ENCODE measurements around the gene CDK2AP2. TPM values are rescaled to one million over a fixed set of nuclear protein-coding genes. Genes with fewer than 3 reads are reported as not detected.

CDK2AP2 gene
- polyA plus RNA-seq, 1 of the 3 experiments (the other 2 are of a cell fraction): 47.9 TPM

- WGBS (ENCODE audit: low lambda C conversion rate): 100% methylated on average over 7 of the region's 16 CpGs
- Histone ChIP-seq H3K4me2 (no peak overlapping the region), H3K27me3 (ENCODE audit: insufficient read depth) (no peaks in the 10 kb centered on the region), H3K36me3 (replicated peaks in 1 of 2; ENCODE audit: control insufficient read depth in 1 of 2, insufficient read depth in 2 of 2, low read length in 1 of 2) (peaks cover under 1 to 30% of the 10 kb centered on the region in 2 experiments), H4K20me1 (ENCODE audit: insufficient read depth) (no peaks in the 10 kb centered on the region), H3K27ac (ENCODE audit: low read depth in 2 of 2, low read length in 1 of 2) (no peak overlapping the region), H3K4me3 (ENCODE audit: low read depth in 2 of 2, low read length in 1 of 2) (no peak overlapping the region), H3K9me2 (no peaks in the 10 kb centered on the region), H3F3A (replicated peaks; ENCODE audit: insufficient read depth) (peaks cover 6% of the 10 kb centered on the region), H3K4me1 (ENCODE audit: control insufficient read depth in 1 of 2, insufficient read depth in 2 of 2, low read depth in 1 of 2, low read length in 1 of 2) (no peaks in the 10 kb centered on the region), H3K79me2 (ENCODE audit: insufficient read depth) (no peaks in the 10 kb centered on the region), H3K9ac (no peak overlapping the region), H3K9me3 (no peaks in the 10 kb centered on the region), H2AFZ (ENCODE audit: low read depth) (no peak overlapping the region)
- ChIA-PET CTCF (no interaction called here), POLR2A (no interaction called here)
- peak; percentile 34 for DNase-seq
- TF ChIP-seq NRF1 (IDR thresholded peaks at IDR 0.05; ENCODE audit: low read depth, low read length): no peak
- no peak for TF ChIP-seq JUND (IDR thresholded peaks at IDR 0.05)
- no peak for TF ChIP-seq FOSL2 (IDR thresholded peaks at IDR 0.05; ENCODE audit: borderline replicate concordance, low read depth)
- no peak for TF ChIP-seq FOXM1 (IDR thresholded peaks at IDR 0.05; ENCODE audit: low read depth)
- TF ChIP-seq MAX (IDR thresholded peaks at IDR 0.05; ENCODE audit: low read depth): no peak
- no peak for TF ChIP-seq POLR2AphosphoS5 (IDR thresholded peaks at IDR 0.05; ENCODE audit: low read depth, low read length)
- TF ChIP-seq RFX5 (IDR thresholded peaks at IDR 0.05; ENCODE audit: low read length): no peak
- TF ChIP-seq SIN3A (IDR thresholded peaks at IDR 0.05; ENCODE audit: borderline replicate concordance, low read depth, low read length): no peak
- no peak for TF ChIP-seq MEF2A (IDR thresholded peaks at IDR 0.05; ENCODE audit: borderline replicate concordance, low read depth)
- no peak for TF ChIP-seq TEAD4 (IDR thresholded peaks at IDR 0.05; ENCODE audit: borderline replicate concordance, insufficient read depth)
- no peak for TF ChIP-seq CTCF (IDR thresholded peaks at IDR 0.05)
- no peak for TF ChIP-seq NFIC (IDR thresholded peaks at IDR 0.05; ENCODE audit: borderline replicate concordance)
- TF ChIP-seq FOXJ3 (CRISPR knock-in tag; IDR thresholded peaks at IDR 0.05): no peak
- TF ChIP-seq TCF12 (IDR thresholded peaks at IDR 0.05): no peak
- TF ChIP-seq RCOR1 (IDR thresholded peaks at IDR 0.05; ENCODE audit: low read length): no peak
- no peak for TF ChIP-seq MXI1 (IDR thresholded peaks at IDR 0.05; ENCODE audit: low read depth, low read length)
- TF ChIP-seq USF1 (IDR thresholded peaks at IDR 0.05; ENCODE audit: borderline replicate concordance, low read depth): no peak
- no peak for TF ChIP-seq EP300 (IDR thresholded peaks at IDR 0.05; ENCODE audit: borderline replicate concordance in 1 of 2, low read depth in 1 of 2, low read length in 1 of 2)
Observed at GRCh38 chr11:67495234-67496005, 12.5 kb downstream of the CDK2AP2 start.
